HG02588 (cell line): Measurements from ENCODE around the gene MYBPC1.
"Not testable (repeated sequence)": the region's sequence is repeated elsewhere in the genome, so short reads cannot be mapped to it uniquely, and the experiment has no call there.

Source experiments
- ATAC-seq: cut with Tn5 transposase; IDR thresholded peaks from one replicate; pipeline ENCODE4 v1.9.1; 2021; ENCODE audit warnings: mild to moderate bottlenecking, moderate library complexity; ENCODE audit not compliant: unreplicated experiment

Gene MYBPC1

GRCh38 chr12:101594700-101595099, at the start of gene MYBPC1:
MYBPC1 (plus strand) TSS chr12:101594971; CDS start chr12:101595071, 100 bp downstream.
- no peak for ATAC-seq

DNA sequence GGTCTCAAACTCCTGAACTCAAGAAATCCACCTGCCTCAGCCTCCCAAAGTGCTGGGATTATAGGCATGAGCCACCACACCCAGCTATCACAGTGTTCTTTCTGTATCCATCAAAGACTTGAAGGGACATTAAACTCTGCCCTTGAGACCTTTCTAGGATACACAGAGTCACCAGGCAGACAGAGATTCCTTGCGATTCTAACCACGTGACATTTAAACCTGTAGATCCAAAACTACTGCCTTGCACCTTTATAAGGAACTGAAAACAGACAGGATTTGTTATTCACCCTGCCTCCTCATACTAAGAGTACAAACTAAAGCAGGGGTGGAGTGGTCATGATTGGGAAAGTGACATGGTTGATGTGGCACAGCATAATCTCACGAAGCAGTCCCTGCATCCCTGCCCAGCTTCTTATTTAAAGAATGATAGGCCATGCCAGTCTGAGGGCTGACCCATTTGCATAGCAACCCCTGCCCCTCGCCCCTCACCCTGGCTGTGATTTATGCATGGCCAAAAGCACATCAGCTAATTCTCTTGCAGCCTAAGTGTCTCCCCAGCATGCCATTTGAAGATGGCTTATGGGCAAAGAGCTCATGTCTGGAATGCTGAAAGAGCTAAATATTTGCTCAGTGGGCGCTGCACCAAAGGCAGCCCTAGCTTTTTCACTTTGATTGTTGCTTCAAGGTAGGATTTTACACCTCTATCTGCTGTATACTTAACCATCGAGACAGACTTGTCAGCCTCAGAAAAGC, 43.2 kb upstream of the MYBPC1 start:
- no peak for ATAC-seq

GRCh38 chr12:101552277-101552676, 42.5 kb upstream of the MYBPC1 start:
- no peak for ATAC-seq

DNA sequence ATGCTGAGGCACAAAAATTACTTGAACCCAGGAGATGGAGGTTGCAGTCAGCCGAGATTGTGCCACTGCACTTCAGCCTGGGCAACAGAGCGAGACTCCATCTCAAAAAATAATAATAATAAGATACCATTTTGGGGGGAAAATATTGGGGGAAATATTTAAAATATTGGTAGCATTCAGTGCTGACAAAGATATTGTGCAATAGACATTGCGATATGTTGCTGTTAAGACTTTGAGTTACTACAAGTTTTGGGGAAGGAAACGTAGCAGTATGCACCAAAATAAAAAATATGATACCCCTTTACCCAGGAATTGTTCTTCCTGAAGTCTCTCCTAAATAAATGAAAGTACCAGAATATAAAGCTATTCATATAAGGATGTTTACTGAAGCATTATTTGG, 37.7 kb upstream of the MYBPC1 start:
- ATAC-seq: no peak

DNA sequence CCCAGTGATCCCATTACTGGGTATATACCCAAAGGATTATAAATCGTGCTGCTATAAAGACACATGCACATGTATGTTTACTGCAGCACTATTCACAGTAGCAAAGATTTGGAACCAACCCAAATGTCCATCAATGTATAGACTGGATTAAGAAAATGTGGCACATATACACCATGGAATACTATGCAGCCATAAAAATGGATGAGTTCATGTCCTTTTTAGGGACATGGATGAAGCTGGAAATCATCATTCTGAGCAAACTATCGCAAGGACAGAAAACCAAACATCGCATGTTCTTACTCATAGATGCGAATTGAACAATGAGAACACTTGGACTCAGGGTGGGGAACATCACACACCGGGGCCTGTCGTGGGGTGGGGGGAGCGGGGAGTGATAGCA, 36.0 kb upstream of the MYBPC1 start:
- ATAC-seq: not testable (repeated sequence)

DNA sequence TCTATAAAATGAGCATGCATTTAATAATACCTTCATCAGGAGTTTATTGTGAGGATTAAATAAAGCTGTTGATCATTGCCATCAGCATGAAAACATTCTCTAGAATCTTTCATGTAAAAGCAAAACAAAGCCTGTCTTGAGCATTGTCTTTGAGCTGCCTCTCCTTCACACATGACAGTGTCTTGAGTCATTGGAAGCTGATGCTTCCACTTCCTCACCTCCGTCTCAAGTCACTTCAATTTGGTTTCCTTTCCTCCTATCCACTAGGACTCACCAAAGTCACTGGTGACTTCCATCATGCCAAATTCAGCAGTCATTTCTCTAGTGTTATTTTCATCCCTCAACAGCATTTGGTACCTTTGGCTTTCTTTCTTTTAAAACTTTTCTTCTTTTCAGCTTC, 31.6 kb upstream of the MYBPC1 start:
- ATAC-seq: no peak

DNA sequence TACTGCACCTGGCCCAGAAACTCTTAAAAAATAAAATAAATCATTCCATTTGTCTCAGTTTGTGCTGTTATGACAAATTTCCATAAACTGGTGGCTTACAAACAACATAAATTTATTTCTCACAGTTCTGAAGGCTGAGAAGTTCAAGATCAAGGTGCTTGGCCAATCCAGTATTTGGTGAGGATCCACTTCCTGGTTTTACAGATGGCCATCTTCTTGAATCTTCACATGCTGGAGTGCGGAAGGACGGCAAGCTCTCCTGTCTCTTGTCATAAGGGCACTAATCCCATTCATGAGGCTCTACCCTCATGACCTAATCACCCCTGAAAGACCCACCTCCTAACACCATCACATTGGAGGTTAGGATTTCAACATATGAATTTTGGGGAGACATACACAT, 29.9 kb upstream of the MYBPC1 start:
- ATAC-seq: no peak

- no peak for ATAC-seq
These were observed 28.5 kb upstream of the MYBPC1 start for GRCh38 chr12:101566318-101566717.

GRCh38 chr12:101567918-101568317, 26.9 kb upstream of the MYBPC1 start:
- no peak for ATAC-seq

- ATAC-seq: no peak
These were observed 24.7 kb upstream of the MYBPC1 start for GRCh38 chr12:101570047-101570446.

GRCh38 chr12:101571105-101571504, 23.7 kb upstream of the MYBPC1 start:
- ATAC-seq: no peak

DNA sequence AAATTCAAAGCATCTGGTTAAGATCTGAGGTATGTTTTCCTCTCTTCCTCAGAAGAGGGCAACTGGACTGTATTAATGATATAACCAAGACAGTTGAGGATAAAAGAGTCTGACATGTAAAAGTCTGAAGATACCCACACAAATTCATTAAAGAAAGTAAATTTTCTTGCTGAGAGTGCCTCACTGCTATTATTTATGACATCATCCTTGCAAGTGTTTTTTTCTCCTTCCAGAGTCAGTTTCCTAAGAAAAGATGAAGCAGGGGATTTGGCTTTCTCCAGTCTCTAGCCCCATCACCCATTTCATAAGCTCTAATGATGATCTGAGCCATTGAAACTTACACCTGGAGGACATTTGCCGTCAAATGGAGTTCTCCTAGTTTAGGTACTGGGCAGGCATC, 21.0 kb upstream of the MYBPC1 start:
- no peak for ATAC-seq

DNA sequence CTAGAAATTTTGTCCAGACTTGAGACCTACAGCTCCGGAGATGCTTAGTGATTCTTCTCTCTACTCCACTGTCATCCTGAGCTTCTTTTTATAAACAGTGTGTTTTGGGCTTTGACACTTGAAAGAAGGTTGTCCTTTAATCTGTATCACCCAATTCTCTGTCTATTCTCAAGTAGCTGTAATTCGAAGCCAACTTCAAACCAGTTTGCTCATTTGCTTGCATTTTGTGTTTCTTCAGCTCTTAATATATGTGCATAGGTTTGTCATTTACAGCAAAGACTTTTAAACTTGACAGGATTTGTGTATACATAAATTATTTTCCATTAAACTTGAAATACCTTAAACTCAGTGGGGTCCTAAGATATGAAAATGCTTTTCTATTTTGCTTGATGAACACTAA, 16.4 kb upstream of the MYBPC1 start:
- no peak for ATAC-seq

GRCh38 chr12:101581190-101581589, 13.6 kb upstream of the MYBPC1 start:
- no peak for ATAC-seq

DNA sequence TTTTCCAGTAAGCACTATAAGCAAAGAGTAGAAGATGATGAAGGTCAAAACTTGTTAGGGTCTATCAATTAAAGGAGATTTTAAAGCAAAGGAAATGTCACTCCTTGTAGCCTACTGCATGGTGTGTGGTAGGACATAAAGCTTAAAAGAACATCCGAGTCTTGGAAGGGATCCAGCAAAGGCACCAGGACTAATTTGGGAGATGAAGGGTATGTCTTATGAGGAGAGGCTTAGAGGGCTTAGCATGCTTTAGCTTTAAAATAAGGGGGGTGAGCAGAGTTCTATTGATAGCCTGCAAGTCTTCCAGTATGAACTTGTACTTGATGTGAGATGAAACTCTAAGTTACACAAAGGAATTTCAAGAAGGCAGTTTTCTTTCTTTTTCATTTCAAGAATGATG, 11.8 kb upstream of the MYBPC1 start:
- ATAC-seq: no peak

DNA sequence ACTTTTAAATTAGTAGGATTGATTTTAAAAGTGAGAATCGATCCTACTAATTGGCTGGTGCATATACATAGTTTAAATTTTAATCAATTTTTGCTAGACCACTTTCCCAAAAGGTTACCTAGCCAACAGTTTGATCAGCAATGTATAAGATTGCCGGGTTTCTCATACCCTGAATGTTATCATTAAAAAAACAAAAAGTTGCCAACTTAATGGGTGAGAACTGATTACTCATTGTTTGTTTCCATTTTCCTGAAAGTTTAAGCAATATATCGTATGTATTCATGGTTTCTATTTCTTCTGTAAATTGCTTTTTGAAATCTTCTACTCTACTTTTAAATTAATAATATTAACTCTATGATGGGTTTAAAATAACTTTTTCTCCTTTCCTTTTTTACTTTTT, 4.4 kb upstream of the MYBPC1 start:
- ATAC-seq: no peak

DNA sequence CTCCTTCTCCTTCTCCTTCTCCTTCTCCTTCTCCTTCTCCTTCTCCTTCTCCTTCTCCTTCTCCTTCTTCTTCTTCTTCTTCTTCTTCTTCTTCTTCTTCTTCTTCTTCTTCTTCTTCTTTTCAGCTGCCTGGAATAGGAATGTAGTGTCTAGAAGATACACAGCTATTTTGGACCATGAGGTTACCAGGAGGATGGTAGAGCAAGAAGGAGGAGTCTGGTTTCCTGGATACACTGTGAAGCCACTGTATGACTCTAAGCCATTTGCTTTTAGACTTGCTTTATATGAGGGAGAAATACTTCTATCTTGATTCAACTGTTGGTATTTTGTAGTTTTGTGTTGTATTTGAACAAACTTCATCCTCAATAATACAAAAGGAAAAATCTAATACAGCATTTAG, 3.0 kb upstream of the MYBPC1 start:
- ATAC-seq: no peak

GRCh38 chr12:101592448-101592847, 2.3 kb upstream of the MYBPC1 start:
- ATAC-seq: no peak

DNA sequence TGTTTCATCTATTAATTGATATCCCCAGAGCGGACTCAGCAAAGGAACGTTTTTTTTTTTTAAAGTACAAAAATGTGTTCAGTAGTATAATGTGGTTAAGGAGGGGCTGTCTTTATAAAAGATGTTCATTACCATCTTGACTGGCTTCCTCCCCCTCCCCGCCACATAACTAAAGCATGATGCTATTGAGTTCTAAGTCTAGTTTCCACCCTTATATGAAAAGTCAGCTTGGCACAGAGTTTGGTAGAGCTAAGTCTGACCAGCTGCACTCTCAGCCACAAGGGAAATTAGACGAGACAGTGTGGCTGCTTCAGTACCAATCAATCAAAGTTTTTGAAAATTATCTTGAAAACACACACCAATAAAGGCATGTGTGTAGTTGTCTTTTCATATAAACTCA, 1.9 kb upstream of the MYBPC1 start:
- ATAC-seq: no peak

DNA sequence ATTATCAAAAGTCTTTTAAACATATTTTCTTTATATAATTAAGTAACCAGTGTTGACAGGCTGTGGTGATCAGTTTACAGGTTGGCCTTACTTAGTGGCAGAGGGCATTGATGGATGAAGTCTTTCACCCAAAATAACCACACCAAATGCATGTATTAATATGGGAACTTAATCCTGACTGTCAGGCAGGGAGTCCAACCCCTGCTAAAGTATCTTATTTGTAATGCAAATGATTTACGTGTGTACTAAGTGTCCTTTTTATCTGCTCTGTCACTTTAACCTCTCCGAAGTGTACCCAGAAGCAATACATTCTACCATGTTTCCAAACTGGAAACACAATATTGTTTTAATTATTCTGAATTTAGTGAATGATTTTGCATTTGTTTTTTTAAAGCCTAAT, 1.4 kb downstream of the MYBPC1 start:
- ATAC-seq: no peak

GRCh38 chr12:101597164-101597563, 2.4 kb downstream of the MYBPC1 start:
- no peak for ATAC-seq

- ATAC-seq: no peak
These were observed 3.7 kb downstream of the MYBPC1 start for GRCh38 chr12:101598483-101598882.

- ATAC-seq: no peak
These were observed 4.5 kb downstream of the MYBPC1 start for GRCh38 chr12:101599311-101599710.
